Coronary artery (tissue), 2 donors: Measurements from ENCODE around the gene DRICH1.
A peak's percentile ranks its signal among the peaks of the same experiment; 100 is the strongest.

Source experiments
- DNase-seq: peaks from one replicate; pipeline ENCODE4 v3.0.0-alpha.2; 2017; ENCODE audit warnings: low spot score
- H3K27ac ChIP-seq, 2 donors: fragments of 200-600 bp; sonication (generic); one replicate each; pipeline ENCODE4 v1.5.1; 2016 to 2019
- H3K4me3 ChIP-seq: fragments of 200-600 bp; sonication (generic); 2 replicates; pipeline ENCODE4 v1.5.1; 2016; ENCODE audit warnings: mild to moderate bottlenecking, moderate library complexity
- CTCF ChIP-seq: fragments of 200-600 bp; sonication (generic); IDR thresholded peaks from one replicate; pipeline ENCODE4 v1.5.1; 2019; ENCODE audit warnings: antibody characterized with exemption

Gene DRICH1

GRCh38 chr22:23591201-23591791 lies 40.8 kb downstream of the DRICH1 start:
- no peak for DNase-seq
- no peak overlapping the region for H3K27ac ChIP-seq

GRCh38 chr22:23583836-23584235 lies 48.3 kb downstream of the DRICH1 start:
- no peak for TF ChIP-seq CTCF
- Histone ChIP-seq H3K27ac (no peak overlapping the region), H3K4me3 (no peak overlapping the region)
- no peak for DNase-seq

More at GRCh38 chr22:23591201-23591791, 40.8 kb downstream of the DRICH1 start:
- no peak overlapping the region for H3K4me3 ChIP-seq
- peak; percentile 56 for TF ChIP-seq CTCF

GRCh38 chr22:23583153-23583552 lies 49.0 kb downstream of the DRICH1 start:
- Histone ChIP-seq H3K4me3 (no peak overlapping the region), H3K27ac (no peak overlapping the region)
- no peak for DNase-seq
- no peak for TF ChIP-seq CTCF

- no peak overlapping the region for H3K4me3 ChIP-seq
- TF ChIP-seq CTCF, result no peak
- no peak for DNase-seq
- H3K27ac ChIP-seq, result no peak overlapping the region
Measured at GRCh38 chr22:23581260-23581650, 50.9 kb downstream of the DRICH1 start.

- DNase-seq, result no peak
- Histone ChIP-seq H3K4me3 (no peak overlapping the region), H3K27ac (no peak overlapping the region)
- TF ChIP-seq CTCF, result no peak
Measured at GRCh38 chr22:23580576-23581259, 51.4 kb downstream of the DRICH1 start.

GRCh38 chr22:23579870-23580575 lies 52.1 kb downstream of the DRICH1 start, which contains the start of gene IGLL1:
Gene IGLL1 (minus strand): TSS chr22:23580290. CDS start chr22:23580190, 100 bp downstream.
- H3K4me3 ChIP-seq, result no peak within 1 kb of the TSS
- no peak within 1 kb of the TSS for H3K27ac ChIP-seq
- no peak for TF ChIP-seq CTCF
- DNase-seq, result no peak
